Left ventricle myocardium inferior (tissue), 1 donor: ENCODE measurements around the gene ITPRIPL2. TPM values are rescaled to one million over a fixed set of nuclear protein-coding genes. Genes with fewer than 3 reads are reported as not detected.

ENCODE experiments used
- DNase-seq: peaks from one replicate; pipeline ENCODE4 v3.0.0-alpha.2; 2020
- H3K27ac ChIP-seq: fragments of 200-600 bp; replicated peaks from 2 replicates; pipeline ENCODE4 v1.8.0; 2021
- H3K27me3 ChIP-seq: fragments of 200-600 bp; 2 replicates; pipeline ENCODE4 v1.8.0; 2021; ENCODE audit warnings: low read depth
- H3K36me3 ChIP-seq: fragments of 200-600 bp; 2 replicates; pipeline ENCODE4 v1.8.0; 2021
- H3K4me1 ChIP-seq: fragments of 200-600 bp; 2 replicates; pipeline ENCODE4 v1.8.0; 2021
- H3K4me3 ChIP-seq: fragments of 200-600 bp; 2 replicates; pipeline ENCODE4 v1.8.0; 2021; ENCODE audit warnings: mild to moderate bottlenecking, moderate library complexity
- H3K9me3 ChIP-seq: fragments of 200-600 bp; replicated peaks from 2 replicates; pipeline ENCODE4 v1.8.0; 2021
- intact Hi-C: fragments of 100-400 bp; cut with micrococcal nuclease; formaldehyde crosslinking; loops from one replicate; pipeline ENCODE4 v1.11.0; 2022
- total RNA-seq: library from RNA; stranded (reverse); fragmentation: NEBNext Ultra II Directional; extraction: Animal tissue kit (Norgen Biotek cat#: 25700); gene quantifications from one replicate; pipeline ENCODE4 v1.2.1, GENCODE V29; 2021
- TF ChIP-seq, protein P1 (sequence below): fragments of 200-600 bp; IDR thresholded peaks from 2 replicates; pipeline ENCODE4 v1.8.0; 2021; ENCODE audit warnings: antibody characterized with exemption, mild to moderate bottlenecking, borderline replicate concordance
- donor health status: DM: no; HTN: yes; CAD: no; lungs with severe emphysema.

The ITPRIPL2 gene
- total RNA-seq, 1 donor from 2014 or later = 12.3 TPM

GRCh38 chr16:19168371-19169081 is 54.8 kb downstream of the ITPRIPL2 start:
- Histone ChIP-seq H3K27me3 (peaks cover 52% of the 10 kb centered on the region), H3K4me3 (peak overlapping the region; percentile 72), H3K4me1 (peaks cover 19% of the 10 kb centered on the region), H3K9me3 (no peaks in the 10 kb centered on the region), H3K27ac (peak overlapping the region; percentile 48), H3K36me3 (no peaks in the 10 kb centered on the region)
- intact Hi-C loops = loop anchor here (10.0 kb wide), 1 partner anchor 206 kb away; no protein-coding TSS in a partner anchor
- DNase-seq = peak; percentile 19
- TF ChIP-seq, protein P1, sequence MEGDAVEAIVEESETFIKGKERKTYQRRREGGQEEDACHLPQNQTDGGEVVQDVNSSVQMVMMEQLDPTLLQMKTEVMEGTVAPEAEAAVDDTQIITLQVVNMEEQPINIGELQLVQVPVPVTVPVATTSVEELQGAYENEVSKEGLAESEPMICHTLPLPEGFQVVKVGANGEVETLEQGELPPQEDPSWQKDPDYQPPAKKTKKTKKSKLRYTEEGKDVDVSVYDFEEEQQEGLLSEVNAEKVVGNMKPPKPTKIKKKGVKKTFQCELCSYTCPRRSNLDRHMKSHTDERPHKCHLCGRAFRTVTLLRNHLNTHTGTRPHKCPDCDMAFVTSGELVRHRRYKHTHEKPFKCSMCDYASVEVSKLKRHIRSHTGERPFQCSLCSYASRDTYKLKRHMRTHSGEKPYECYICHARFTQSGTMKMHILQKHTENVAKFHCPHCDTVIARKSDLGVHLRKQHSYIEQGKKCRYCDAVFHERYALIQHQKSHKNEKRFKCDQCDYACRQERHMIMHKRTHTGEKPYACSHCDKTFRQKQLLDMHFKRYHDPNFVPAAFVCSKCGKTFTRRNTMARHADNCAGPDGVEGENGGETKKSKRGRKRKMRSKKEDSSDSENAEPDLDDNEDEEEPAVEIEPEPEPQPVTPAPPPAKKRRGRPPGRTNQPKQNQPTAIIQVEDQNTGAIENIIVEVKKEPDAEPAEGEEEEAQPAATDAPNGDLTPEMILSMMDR = no peak

DNA sequence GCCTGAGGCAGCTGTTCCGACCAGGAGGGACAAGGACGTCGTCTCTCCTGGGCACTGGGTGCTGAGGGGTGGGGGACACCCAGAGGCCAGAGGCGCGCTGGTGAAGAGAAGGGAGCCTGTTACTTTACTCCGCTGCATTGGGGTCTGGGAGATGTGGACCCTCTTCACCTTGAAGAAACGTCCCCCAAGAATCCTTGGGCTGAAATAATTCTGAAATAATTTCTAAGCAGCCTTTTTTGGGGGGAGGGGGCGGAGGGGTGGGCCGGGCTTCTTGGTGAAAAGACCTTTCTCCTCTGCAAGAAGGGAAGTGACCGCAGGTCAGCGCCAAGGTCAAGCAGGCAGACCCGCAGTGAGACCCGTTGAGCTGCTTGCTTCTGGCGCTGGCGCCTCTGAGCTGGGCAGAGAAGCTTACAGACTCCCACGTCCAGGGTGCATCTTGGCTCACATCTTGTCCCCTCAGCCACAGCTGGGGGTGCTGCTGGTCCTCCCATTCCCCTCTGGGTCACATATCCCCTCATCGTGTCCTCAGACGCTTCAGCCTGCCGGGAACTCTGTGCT is 55.4 kb downstream of the ITPRIPL2 start:
- Histone ChIP-seq H3K4me1 (peaks cover 19% of the 10 kb centered on the region), H3K36me3 (no peaks in the 10 kb centered on the region), H3K4me3 (peak overlapping the region; percentile 72), H3K27ac (no peak overlapping the region), H3K9me3 (no peaks in the 10 kb centered on the region), H3K27me3 (peaks cover 58% of the 10 kb centered on the region)
- no peak for DNase-seq
- TF ChIP-seq, protein P1 = no peak
- intact Hi-C loops = loop anchor here (10.0 kb wide), 1 partner anchor 206 kb away; no protein-coding TSS in a partner anchor

- H3K27ac ChIP-seq = no peak overlapping the region
- no peaks in the 10 kb centered on the region for H3K36me3 ChIP-seq
- no peak for DNase-seq
- intact Hi-C loops = loop anchor here (10.0 kb wide), 1 partner anchor 85 kb away; no protein-coding TSS in a partner anchor
- no peaks in the 10 kb centered on the region for H3K9me3 ChIP-seq
- peaks cover 58% of the 10 kb centered on the region for H3K27me3 ChIP-seq
- peaks cover 19% of the 10 kb centered on the region for H3K4me1 ChIP-seq
- TF ChIP-seq, protein P1 = no peak
- no peak overlapping the region for H3K4me3 ChIP-seq
These were observed 56.4 kb downstream of the ITPRIPL2 start for GRCh38 chr16:19170043-19170655.

Other genes with a start within 250 kb of the ITPRIPL2 start
- 41.2 TPM for gene SMG1, start 187.6 kb upstream of the ITPRIPL2 start, total RNA-seq
- 0.69 TPM for gene TMC7, start 130.0 kb upstream of the ITPRIPL2 start, total RNA-seq
- gene COQ7, start 46.4 kb upstream of the ITPRIPL2 start, total RNA-seq = 45.4 TPM
- gene SYT17, start 54.3 kb downstream of the ITPRIPL2 start, total RNA-seq = 0.49 TPM
- gene CLEC19A, start 171.8 kb downstream of the ITPRIPL2 start, total RNA-seq = not detected